Cardiac fibroblast (primary cell): Measurements from ENCODE around the gene KIAA0586.

Experiments used
- DNase-seq, 2 donors: peaks; one replicate each; pipeline versions ENCODE4 v3.0.0 to v3.0.0-alpha.2; 2010; ENCODE audit warnings: low read depth in 2 of 2
- H3K4me3 ChIP-seq, 2 donors: replicated peaks in 1 of 2; 1 replicate in 1 of 2; 2 replicates in 1 of 2; pipeline ENCODE4 v1.5.1; 2011; ENCODE audit warnings: low read depth in 2 of 2, low read length in 2 of 2, mild to moderate bottlenecking in 2 of 2, moderate library complexity in 1 of 2
- CTCF ChIP-seq: IDR thresholded peaks from one replicate; pipeline ENCODE4 v1.5.1; 2011; ENCODE audit warnings: low read depth, mild to moderate bottlenecking, low read length, inconsistent platforms

Gene KIAA0586

GRCh38 chr14:58463147-58463546 lies 35.6 kb downstream of the KIAA0586 start:
- H3K4me3 ChIP-seq: no peak overlapping the region
- no peak for DNase-seq
- no peak for TF ChIP-seq CTCF

GRCh38 chr14:58464652-58465051 lies 37.1 kb downstream of the KIAA0586 start:
- TF ChIP-seq CTCF: no peak
- no peak for DNase-seq
- H3K4me3 ChIP-seq: no peak overlapping the region

- no peak for TF ChIP-seq CTCF
- DNase-seq: peak; percentile 8 to 61
- H3K4me3 ChIP-seq: no peak overlapping the region
Observed at GRCh38 chr14:58465421-58465820, 37.9 kb downstream of the KIAA0586 start.

GRCh38 chr14:58466459-58466858 lies 38.9 kb downstream of the KIAA0586 start:
- H3K4me3 ChIP-seq: no peak overlapping the region
- no peak for TF ChIP-seq CTCF

GRCh38 chr14:58467575-58467974 lies 40.1 kb downstream of the KIAA0586 start:
- TF ChIP-seq CTCF: no peak
- no peak for DNase-seq
- no peak overlapping the region for H3K4me3 ChIP-seq

More at GRCh38 chr14:58466459-58466858, 38.9 kb downstream of the KIAA0586 start:
- no peak for DNase-seq

- TF ChIP-seq CTCF: no peak
- no peak for DNase-seq
Observed at GRCh38 chr14:58469309-58469708, 41.8 kb downstream of the KIAA0586 start.

GRCh38 chr14:58476320-58476719 lies 48.8 kb downstream of the KIAA0586 start:
- TF ChIP-seq CTCF: no peak
- DNase-seq: no peak
- no peak overlapping the region for H3K4me3 ChIP-seq

More at GRCh38 chr14:58469309-58469708, 41.8 kb downstream of the KIAA0586 start:
- H3K4me3 ChIP-seq: no peak overlapping the region
